Measurements from ENCODE around the gene PALB2.

Gene PALB2

DNA sequence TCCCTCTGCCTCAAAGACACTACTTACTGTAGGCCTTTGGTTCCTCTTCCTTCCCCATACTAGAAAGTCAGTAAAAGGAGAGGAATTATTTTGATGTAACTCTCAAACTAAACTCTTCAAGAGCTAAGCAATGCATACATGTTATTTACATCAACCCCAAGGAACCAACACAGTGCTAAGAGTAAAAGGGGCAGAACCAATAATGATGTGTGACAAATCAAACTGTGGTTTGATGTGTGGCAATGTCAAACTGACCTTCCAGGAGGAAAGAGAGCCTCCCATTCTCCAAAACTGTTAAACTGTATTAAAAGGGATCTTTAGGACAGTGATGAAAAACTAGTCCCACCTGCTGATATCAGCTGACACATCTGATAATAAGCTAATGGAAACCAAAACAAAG, 60.7 kb downstream of the PALB2 start:
- DNase-seq, result no peak

DNA sequence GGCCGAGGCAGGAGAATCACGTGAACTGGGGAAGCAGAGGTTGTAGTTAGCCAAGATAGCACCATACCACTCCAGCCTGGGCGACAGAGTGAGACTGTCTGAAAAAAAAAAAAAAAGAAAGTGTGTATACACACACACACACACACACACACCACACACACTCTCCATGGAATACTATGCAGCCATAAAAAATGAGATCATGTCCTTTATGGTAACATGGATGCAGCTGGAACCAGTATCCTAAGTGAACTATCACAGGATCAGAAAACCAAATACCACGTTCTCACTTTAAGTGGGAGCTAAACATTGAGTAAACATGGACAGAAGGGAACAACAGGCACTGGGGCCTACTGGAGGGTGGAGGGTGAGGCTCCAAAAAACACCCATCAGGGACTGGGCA, 61.7 kb downstream of the PALB2 start:
- no peak for DNase-seq

DNA sequence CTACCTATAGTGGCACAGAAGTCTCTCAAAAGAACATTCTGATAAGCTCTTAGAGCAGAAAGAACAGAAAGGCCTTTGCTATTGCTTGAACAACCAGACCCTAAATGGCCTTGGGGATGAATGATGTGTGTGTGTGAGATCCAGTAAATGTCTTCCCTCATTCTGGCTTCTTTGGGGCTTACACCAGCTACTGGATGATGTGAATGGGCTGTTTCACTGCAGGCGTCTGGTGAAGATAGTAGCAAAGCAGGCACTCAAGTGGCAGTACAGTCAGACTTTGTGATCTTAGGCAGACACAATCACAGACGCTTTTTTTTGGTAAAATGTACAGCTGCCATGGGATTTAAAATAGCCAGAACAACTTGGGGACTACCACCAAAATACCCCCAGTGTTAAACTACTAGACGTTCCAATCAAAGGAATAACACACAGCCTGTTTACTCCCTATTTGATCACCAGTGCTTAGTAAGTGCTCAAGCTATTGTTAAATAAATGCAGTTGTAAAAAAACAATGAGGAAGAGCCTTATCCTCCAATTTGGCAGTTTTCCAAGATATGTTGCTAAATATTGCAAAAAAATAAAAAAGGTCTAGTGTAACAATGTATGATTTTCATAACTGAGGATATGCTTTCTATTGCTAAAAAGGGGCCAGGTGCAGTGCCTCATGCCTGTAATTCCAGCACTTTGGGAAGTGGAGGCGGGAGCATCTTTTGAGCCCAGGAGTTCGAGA, 62.8 kb downstream of the PALB2 start:
- no peak for DNase-seq

DNA sequence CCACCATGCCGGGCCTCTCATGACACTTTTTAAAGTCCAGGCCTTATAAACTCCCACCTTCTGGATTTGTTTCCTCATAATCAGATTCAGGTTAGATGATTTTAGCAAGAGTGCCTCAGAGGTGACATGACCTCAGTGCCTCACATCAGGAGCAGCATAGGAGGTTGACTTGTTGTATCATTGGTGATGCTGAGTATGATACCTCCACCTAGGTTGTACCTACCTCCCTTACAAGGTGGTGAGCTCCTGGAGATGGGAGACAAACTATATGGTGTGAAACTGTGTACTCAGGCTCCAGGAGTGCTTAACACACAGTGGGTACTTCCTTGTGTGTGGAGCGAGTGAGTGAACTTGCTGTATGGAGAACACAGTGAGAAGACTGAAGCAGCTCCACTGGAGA, 63.6 kb downstream of the PALB2 start:
- DNase-seq, result no peak

DNA sequence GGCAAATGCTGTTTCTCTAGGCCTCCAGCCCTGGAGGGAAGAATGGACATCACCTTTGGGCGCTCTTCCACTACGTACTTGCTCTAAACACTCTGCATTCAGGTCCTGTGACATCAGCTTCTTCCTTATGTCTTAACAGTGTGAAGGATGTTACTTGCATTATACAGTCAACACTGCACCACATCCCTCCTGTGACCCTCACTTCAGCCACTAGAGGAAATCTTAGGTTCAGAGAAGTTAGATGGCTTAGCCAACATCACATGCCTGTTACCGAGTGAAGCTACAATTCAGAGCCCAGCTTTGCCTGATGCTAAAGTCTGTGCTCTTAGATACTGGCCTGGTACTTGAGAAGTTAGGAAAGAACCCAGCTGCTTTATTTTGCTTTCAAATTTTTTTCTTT, 65.3 kb downstream of the PALB2 start:
- DNase-seq, result no peak

DNA sequence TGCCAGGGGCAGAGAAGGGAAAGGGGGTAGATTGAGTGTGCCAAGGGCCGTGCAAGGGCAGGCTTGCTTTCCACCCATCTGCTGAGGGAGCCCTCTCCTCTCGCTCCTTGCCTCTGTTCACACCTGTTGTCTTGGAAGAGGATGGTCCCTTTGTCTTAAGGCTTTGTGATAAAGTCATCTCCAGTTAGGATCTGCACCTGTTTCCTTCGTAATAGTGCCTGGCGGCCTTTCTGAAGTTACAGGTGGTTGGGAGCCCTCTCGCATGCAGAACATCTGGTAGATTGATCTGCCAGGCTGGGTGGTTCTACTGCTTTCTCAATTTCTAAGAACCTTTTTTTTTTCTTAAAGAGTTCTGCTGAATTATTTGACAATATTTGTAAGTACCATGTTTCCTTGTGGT, 67.3 kb downstream of the PALB2 start:
- no peak for DNase-seq

DNA sequence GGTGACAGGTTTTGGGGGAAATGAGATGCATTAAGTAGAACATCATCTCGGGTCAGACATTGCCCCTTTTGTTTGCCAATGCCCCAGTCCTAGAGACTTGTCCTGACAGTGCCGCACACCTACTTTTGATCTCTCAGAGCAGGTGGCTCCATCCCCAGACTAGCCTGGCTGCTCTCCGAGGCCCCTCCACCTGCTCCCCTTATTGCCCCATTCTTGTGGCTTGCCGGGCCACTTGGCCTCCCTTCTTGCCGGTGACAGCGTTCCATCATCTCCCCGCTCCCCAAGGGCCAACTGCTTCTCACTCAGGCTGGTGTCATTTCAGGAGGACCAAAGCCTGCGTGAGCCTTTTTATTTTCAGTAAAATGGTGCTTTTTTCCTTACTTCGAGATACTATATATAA, 68.7 kb downstream of the PALB2 start:
- DNase-seq, result no peak

DNA sequence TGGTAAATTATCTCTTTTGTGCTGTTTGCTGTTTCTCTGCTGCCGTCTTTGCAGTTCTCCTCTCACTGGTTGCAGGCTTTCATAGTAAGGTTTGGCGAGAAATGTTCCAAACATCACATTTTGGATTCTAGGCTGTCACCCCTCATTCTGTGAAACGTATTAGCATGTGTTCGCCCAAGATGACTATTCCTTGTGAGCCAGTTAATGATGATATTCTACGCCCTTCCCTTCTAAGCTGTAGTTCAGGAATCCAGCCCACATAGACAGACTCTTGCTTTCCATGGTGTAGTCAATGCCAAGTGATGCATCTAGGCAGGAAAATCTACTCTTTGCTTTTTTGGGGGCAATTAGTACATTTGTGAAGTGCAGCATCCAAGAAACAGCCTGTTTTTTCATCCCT, 69.2 kb downstream of the PALB2 start:
- DNase-seq, result no peak

DNA sequence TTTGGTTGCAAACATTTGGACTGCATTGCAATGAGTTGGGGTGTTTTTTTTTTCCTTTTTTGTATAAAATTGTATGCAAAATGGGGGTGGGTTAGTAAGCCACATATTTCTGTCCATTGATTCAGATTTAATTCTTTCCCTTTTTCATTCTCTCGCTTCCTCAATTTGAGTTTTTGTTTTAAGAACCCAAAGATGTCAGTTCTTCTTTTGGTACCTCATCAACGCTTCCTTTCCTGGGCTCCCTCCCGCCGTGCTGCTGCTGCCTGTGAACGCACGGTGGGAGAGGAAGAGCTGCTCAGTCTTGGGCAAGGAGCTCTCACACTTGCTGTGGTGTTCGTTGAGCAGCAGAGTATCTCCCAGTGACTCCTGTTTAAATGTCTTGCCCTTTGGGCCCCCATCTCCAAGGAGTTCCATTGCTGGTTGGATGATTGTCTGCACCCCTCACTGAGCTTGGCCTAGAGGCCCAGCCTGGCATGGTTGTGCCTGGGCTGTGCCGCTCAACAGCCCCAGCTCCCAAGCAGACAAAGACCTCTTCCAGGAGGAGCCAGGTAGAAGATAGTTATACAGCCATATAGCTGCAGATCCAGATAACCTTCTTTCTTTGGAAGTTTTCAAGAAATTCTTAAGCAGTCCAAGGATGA, 70.0 kb downstream of the PALB2 start:
- no peak for DNase-seq

DNA sequence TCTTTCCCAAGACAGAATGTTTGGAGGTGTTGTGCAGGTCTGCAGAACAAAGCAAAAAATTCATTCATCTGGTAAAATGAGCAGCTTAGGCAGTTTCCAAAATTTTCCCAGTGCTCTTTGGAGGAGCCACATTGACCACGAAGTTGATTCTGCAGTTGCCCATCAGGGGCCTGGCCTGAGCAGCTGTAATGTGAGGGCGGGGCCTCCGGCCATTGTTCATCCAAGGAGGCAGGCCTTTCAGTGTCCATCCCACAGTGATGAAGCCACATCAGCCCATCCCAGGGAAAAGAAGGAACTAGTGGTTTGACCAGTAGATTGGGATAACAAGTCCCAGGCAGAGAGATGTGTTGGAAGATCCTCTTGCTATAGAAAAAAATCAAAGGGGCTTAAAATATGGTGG, 73.5 kb downstream of the PALB2 start:
- DNase-seq, result no peak

DNA sequence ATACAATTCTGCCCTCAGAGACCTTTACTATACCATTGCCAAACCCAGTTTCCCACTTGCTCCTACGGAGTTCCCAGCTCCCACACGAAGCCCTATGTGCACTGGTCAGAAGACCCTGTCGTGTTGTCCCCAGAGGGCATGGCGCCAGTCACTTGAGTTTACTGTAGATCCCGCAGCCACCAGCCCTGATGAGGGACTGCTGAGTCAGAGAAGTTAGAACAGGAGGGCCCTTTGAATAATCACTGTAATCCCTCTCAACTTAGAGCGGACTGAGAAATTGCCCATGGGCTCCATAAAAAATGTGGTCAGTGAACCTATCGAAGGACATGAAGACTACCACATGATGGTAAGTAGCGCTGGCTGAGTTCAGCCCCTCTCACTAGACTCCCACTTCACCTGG, 74.4 kb downstream of the PALB2 start:
- no peak for DNase-seq

DNA sequence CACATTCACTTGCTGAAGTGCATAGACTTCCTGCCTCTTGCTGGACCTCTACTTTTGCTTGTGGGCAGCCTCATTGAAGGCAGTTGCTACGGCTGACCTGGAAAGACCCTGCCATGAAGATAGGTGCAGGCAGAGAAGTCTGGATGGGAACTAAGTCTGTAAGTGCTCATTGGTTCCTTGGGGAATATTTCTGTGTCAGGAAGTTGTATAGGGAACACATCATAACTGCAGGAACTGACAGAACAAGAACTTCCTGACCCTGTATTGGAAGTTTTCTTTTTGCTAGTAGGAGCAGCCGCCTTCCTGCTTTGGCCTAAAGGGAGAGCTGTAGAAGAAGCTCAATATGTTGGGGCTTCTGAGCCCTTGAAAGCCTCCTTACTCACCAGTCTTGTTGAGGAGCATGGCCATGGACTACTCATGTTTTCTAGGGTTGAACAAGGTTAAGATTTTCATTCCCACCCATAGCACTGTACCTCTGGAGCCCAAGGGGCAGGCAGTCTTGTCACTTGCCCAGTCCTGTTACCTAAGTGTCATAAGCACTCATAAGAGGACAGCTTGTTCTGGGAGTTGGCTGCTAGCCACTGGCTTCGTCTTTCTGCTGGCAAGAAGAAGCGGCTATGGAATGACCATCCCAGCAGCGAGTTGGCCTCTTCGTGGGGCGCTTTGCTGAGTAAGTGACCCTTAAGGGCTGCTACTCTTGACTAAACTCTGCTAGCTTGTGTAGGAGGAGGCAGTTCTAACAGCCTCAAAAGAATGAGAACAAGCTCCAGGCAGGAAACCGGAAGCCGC, 76.3 kb downstream of the PALB2 start:
- DNase-seq, result no peak

DNA sequence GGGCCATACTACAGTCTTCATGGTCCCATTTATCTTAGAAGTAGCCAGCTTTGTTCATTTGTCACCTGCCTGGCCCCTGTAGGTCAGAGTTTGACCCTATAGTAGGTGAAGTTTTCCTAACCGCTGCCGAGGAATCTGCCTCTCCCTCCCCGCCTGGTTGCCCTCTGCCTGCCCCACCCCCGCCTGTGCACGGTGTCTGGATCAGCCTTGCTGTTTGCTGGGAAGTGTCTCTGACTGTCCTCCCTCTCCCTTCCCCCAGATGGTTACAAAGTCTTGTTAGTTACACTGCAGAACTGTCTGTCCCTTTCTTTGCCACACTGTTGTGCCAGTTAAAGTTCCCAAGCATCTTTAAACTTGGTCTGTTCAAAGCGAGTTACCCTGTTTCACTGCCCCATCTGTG, 77.9 kb downstream of the PALB2 start:
- DNase-seq, result no peak

DNA sequence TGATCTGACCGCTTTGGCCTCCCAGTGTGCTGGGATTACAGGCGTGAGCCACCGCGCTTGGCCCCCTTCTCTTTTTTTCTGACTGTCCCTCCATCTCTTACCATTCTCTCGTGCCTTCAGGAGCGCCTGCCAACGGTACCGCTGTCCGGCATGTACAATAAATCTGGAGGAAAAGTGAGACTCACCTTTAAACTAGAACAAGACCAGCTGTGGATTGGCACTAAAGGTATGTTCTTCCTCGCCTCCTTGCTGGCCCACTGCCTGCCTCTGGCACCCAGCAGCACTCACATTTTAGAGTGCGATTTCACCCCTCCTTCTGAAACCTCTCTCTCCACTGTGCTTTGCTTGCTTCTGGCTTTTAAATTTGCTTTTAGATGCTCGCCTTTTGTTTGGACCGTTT, 78.6 kb downstream of the PALB2 start:
- DNase-seq, result no peak

DNA sequence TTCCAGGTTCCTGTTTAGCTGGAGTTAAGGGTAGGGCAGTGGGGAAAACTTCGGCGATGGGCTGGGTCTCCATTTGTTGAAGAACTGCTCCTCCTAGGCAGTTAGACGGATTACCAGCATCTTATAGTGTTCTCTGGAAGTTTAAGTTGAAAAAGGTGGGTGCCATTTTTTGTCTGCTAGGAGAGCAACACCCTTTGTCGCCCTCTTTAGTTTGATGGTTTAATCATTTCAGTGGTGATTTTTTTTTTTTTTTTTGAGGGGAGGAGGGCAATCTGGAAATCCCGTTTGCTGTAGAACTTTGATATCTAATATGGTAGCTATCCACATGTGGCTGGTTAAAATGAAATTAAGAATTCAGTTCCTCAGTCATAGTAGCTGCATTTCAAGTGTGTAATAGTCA, 79.5 kb downstream of the PALB2 start:
- no peak for DNase-seq

DNA sequence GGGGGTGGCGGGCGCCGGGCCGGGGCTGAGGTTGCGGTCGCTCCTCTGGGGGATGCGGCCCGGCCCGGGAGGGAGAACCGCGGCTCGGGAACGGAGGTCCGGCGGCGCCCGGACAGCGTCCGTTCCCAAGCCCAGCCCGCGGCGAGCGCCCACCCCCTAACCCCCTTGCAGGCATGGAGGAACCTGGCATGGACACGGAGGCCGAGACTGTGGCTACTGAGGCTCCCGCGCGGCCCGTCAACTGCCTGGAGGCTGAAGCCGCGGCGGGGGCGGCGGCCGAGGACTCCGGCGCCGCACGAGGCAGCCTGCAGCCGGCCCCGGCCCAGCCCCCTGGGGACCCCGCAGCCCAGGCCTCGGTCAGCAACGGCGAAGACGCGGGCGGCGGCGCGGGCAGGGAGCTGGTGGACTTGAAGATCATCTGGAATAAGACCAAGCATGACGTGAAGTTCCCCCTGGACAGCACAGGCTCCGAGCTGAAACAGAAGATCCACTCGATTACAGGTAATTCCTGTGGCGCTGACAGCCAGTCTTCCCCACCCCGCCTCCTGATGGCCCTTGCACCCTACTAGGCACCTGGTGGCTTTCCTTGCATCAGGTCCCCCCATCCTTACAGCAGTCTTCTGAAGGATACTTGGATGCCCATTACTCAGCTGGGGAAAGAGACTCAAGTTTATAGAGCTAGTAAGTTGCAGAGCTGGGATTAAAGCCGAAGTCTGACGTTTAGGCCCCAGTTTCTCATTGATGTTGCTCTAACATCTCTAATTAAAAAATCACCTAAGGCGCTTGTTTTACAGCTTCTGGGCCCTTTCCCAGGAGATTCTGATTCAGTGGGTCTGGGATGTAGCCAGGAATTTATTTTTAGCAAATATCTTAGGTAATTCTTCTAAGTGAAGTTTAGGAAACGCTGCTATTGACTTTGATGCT, 83.1 kb downstream of the PALB2 start:
- peak; percentile 19 for DNase-seq

DNA sequence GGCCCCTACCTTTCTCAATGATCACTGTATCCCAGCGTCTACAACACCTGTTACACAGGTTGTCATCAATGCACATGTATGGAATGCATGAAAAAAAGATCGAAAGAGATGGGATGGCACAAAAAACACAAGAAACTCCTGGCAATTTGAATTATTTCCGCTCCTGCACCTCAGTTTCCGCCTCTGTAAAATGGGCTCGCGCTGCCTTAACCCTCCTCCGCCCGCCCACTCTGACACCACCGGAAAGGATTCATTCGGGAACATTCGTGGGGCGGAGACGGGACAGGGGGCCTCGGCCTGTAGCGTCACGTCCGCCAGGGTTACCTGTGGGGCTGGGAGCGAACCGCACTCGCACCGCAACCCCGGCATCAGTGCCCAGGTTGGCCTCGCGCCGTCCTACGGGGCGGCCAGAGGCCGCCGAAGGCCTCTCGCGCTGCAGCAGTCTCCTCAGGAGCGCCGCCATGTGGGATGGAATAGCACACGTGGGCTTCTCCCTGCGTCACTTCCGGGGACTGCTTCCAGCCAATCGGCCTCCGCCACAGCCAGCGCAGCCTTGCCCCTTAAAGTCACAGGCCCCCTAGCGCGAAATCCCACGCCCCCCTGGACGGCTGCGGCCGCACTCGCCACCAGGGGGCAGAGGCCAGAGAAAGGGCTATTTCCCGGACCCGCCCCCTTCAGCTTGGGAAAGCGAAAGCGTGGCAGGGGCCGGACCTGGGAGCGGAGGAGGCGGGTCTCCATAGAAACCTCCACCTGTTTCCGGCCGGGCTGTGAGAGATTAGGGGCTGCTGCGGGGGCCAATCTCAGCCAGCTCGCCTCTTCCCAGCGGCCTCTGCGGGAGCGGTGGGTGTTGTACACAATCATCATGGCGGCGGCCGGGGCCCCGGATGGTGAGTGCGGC, 84.0 kb downstream of the PALB2 start, which contains the start of the genes EARS2 and UBFD1:
EARS2 (minus strand) TSS at position 470 of the 898 bp plus-strand sequence; CDS start at position 463, 7 bp downstream.
UBFD1 (plus strand) TSS at position 847 of the 898 bp plus-strand sequence; CDS start at position 863, 16 bp downstream.
- peak; percentile 99 for DNase-seq

DNA sequence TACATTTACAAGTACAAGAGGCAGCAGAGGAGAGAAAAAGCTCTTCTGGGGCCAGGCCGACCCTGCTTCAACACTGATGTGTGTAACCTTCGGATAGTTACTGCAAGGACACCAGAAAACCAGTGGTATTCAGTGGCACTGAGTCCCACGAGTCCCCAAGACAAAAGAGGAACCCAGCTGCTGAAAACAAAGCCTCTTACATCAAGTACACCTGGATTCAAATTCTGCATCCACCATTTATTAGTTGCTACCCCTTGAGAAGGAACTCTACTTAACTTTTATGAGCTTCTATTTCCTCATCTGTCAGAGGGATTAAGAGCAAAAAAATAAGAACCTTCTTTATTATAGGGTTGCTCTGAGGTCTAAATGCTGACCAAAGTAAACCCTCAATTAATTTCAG, 86.6 kb downstream of the PALB2 start:
- DNase-seq, result no peak

Data from stimulated activated CD4-positive, alpha-beta T cell treated with anti-CD3 and anti-CD28 coated beads, Interleukin-4, amount 100 ng/mL, for 24 hours (primary cell).